HepG2 (cell line): ENCODE results near the gene SOX13. TPM values are rescaled to one million over a fixed set of nuclear protein-coding genes. Genes with fewer than 3 reads are reported as not detected.

Source experiments
- ASH2L ChIP-seq: fragments of 300-600, 200-600 bp; sonication (generic); IDR thresholded peaks from 2 replicates; pipeline ENCODE4 v1.7.0; 2017; ENCODE audit warnings: low read depth, mild to moderate bottlenecking, moderate library complexity, mixed read lengths, low read length; ENCODE audit not compliant: insufficient read length
- CBFB ChIP-seq: sonication (generic); formaldehyde crosslinking; IDR thresholded peaks from 2 replicates; pipeline ENCODE4 v1.4.0; 2020; ENCODE audit warnings: missing genetic modification reagents
- DPF2 ChIP-seq: sonication (generic); formaldehyde crosslinking; IDR thresholded peaks from 2 replicates; pipeline ENCODE4 v1.4.0; 2020; ENCODE audit warnings: mild to moderate bottlenecking, low read depth, missing genetic modification reagents, borderline replicate concordance
- ELF3 ChIP-seq: IDR thresholded peaks from 2 replicates; pipeline ENCODE4 v1.6.1; 2016; ENCODE audit warnings: missing genetic modification reagents, missing compliant biosample characterization
- ERF ChIP-seq: IDR thresholded peaks from 2 replicates; pipeline ENCODE4 v1.6.1; 2018; ENCODE audit warnings: missing biosample characterization, missing genetic modification reagents
- FOXJ3 ChIP-seq: sonication (generic); formaldehyde crosslinking; IDR thresholded peaks from 2 replicates; pipeline ENCODE4 v1.4.0; 2020; ENCODE audit warnings: missing genetic modification reagents, mild to moderate bottlenecking, borderline replicate concordance
- GABPA ChIP-seq, 2 experiments: IDR thresholded peaks; 2 replicates each; pipeline ENCODE4 v1.6.1; 2011 to 2016; ENCODE audit warnings: low read depth in 2 of 2, low read length in 1 of 2, missing biosample characterization in 1 of 2, missing genetic modification characterization in 1 of 2
- HDAC2 ChIP-seq: sonication (generic); formaldehyde crosslinking; IDR thresholded peaks from 2 replicates; pipeline ENCODE4 v1.4.0; 2020; ENCODE audit warnings: missing genetic modification reagents
- NBN ChIP-seq: fragments of 450-650 bp; conservative IDR thresholded peaks from 2 replicates; pipeline ENCODE4 v1.6.1; 2017
- NFYB ChIP-seq: sonication (generic); formaldehyde crosslinking; IDR thresholded peaks from 2 replicates; pipeline ENCODE4 v1.4.0; 2020; ENCODE audit warnings: missing genetic modification reagents
- RAD21 ChIP-seq: fragments of 450-650 bp; formaldehyde crosslinking; IDR thresholded peaks from 2 replicates; pipeline ENCODE4 v1.5.0; 2020; ENCODE audit warnings: mild to moderate bottlenecking
- RARA ChIP-seq: IDR thresholded peaks from 2 replicates; pipeline ENCODE4 v1.6.1; 2016; ENCODE audit warnings: missing genetic modification reagents, missing compliant biosample characterization
- SAP130 ChIP-seq: IDR thresholded peaks from 2 replicates; pipeline ENCODE4 v1.6.1; 2016; ENCODE audit warnings: low read depth
- SP140L ChIP-seq: sonication (generic); formaldehyde crosslinking; IDR thresholded peaks from 2 replicates; pipeline ENCODE4 v1.4.0; 2020; ENCODE audit warnings: missing genetic modification reagents, borderline replicate concordance
- TBX2 ChIP-seq: sonication (generic); formaldehyde crosslinking; IDR thresholded peaks from 2 replicates; pipeline ENCODE4 v1.5.0; 2020; ENCODE audit warnings: missing genetic modification reagents, mild to moderate bottlenecking, borderline replicate concordance
- THAP11 ChIP-seq: IDR thresholded peaks from 2 replicates; pipeline ENCODE4 v1.6.1; 2016; ENCODE audit warnings: missing biosample characterization, missing genetic modification reagents
- YY1 ChIP-seq: IDR thresholded peaks from 2 replicates; pipeline ENCODE4 v1.6.1; 2011; ENCODE audit warnings: low read length, low read depth, moderate library complexity, mild to moderate bottlenecking; ENCODE audit not compliant: insufficient read depth, insufficient replicate concordance
- ZBTB42 ChIP-seq: sonication (generic); formaldehyde crosslinking; IDR thresholded peaks from 2 replicates; pipeline ENCODE4 v1.5.0; 2020; ENCODE audit warnings: mild to moderate bottlenecking, missing genetic modification reagents
- ZFP36L2 ChIP-seq: sonication (generic); formaldehyde crosslinking; IDR thresholded peaks from 2 replicates; pipeline ENCODE4 v1.4.0; 2020; ENCODE audit warnings: missing genetic modification reagents
- ZFY ChIP-seq: sonication (generic); formaldehyde crosslinking; IDR thresholded peaks from 2 replicates; pipeline ENCODE4 v1.4.0; 2020; ENCODE audit warnings: missing genetic modification reagents
- ZNF138 ChIP-seq: sonication (generic); formaldehyde crosslinking; IDR thresholded peaks from 2 replicates; pipeline ENCODE4 v1.5.0; 2020; ENCODE audit warnings: mild to moderate bottlenecking, low read depth, missing genetic modification reagents
- ZNF143 ChIP-seq: sonication (generic); formaldehyde crosslinking; IDR thresholded peaks from 2 replicates; pipeline ENCODE4 v1.4.0; 2020; ENCODE audit warnings: missing genetic modification reagents
- ZNF335 ChIP-seq: sonication (generic); formaldehyde crosslinking; IDR thresholded peaks from 2 replicates; pipeline ENCODE4 v1.4.0; 2020; ENCODE audit warnings: missing genetic modification reagents
- ZNF629 ChIP-seq: sonication (generic); formaldehyde crosslinking; conservative IDR thresholded peaks from 2 replicates; pipeline ENCODE4 v1.5.0; 2020; ENCODE audit warnings: missing genetic modification reagents
- polyA plus RNA-seq, 8 experiments: library from polyadenylated mRNA; depleted of rRNA in 3 of 8; stranded (reverse) in 7 of 8; unstranded in 1 of 8; fragments of >200 nt; fragmentation: Illumina TruSeq in 4 of 8; extraction: Trizol in 4 of 8; gene quantifications; 2 replicates each; pipeline versions ENCODE4 v1.2.1 to v1.2.3, GENCODE V29; 2011 to 2016; ENCODE audit warnings: low read depth in 4 of 8, missing spikeins in 1 of 8, mixed read lengths in 1 of 8; ENCODE audit not compliant: insufficient read depth in 1 of 8
- total RNA-seq, 5 experiments: library from RNA; depleted of rRNA; stranded (reverse); fragments of >200 nt; fragmentation: Illumina TruSeq; extraction: Trizol; gene quantifications; 2 replicates each; pipeline ENCODE4 v1.2.3, GENCODE V29; 2016; ENCODE audit warnings: low read depth in 1 of 5
- TF ChIP-seq, protein P1 (sequence below): sonication (generic); formaldehyde crosslinking; IDR thresholded peaks from 2 replicates; pipeline ENCODE4 v1.5.1; 2020; ENCODE audit warnings: mild to moderate bottlenecking, missing genetic modification reagents, moderate library complexity
- TF ChIP-seq, protein P2 (sequence below): sonication (generic); formaldehyde crosslinking; IDR thresholded peaks from 2 replicates; pipeline ENCODE4 v1.4.0; 2020; ENCODE audit warnings: missing genetic modification reagents
- TF ChIP-seq, protein P3 (sequence below): IDR thresholded peaks from 2 replicates; pipeline ENCODE4 v1.6.1; 2018; ENCODE audit warnings: missing genetic modification reagents, mild to moderate bottlenecking, missing compliant biosample characterization

SOX13 gene
- total and polyA plus RNA-seq, 2 of the 13 experiments (the other 11 are each of a cell fraction or from before 2014, with no cell fraction given): 13.3 to 15.8 TPM

DNA sequence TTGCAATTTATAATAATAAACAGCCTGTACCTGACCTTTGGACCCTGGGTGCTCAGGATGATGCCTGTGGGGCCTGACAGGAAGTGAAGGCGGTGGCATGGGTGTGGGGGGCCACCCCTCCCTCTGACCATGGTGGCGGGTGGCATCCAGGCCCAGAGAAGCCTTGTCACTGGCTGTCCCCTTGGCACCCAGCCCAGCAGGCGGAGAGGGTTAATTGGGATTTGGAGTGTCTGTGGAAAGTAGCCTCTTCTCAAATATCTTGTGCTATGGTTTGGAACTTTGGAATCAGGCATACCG lies 20.5 kb downstream of the SOX13 start (continued):
- TF ChIP-seq ZNF143 (CRISPR knock-in tag) (no peak), RAD21 (0 out of 2 replicates have a peak, but pooled peaks have one; percentile 32), HDAC2 (peak; percentile 65), FOXJ3 (CRISPR knock-in tag) (peak; percentile 53; the same call in 1 of the 2 replicates), ZFP36L2 (CRISPR knock-in tag) (no peak), ASH2L (peak; percentile 51), TBX2 (CRISPR knock-in tag) (peak; percentile 65; the same call in 1 of the 2 replicates), ZNF629 (CRISPR knock-in tag) (0 out of 2 replicates have a peak, but pooled peaks have one; percentile 30), ZNF335 (CRISPR knock-in tag) (peak; percentile 77), THAP11 (CRISPR knock-in tag) (peak; percentile 42; the same call in 1 of the 2 replicates), ELF3 (CRISPR knock-in tag) (0 out of 2 replicates have a peak, but pooled peaks have one; percentile 25), NBN (no peak), ZNF138 (no peak), GABPA (IDR thresholded peaks at IDR 0.05; ENCODE audit: low read depth, low read length) (no peak; the same call in 1 of the 2 replicates), GABPA (CRISPR knock-in tag; IDR thresholded peaks at IDR 0.05; ENCODE audit: low read depth) (peak; percentile 83), ZFY (peak; percentile 52; the same call in 1 of the 2 replicates), ZBTB42 (no peak), DPF2 (CRISPR knock-in tag) (peak; percentile 42; the same call in 1 of the 2 replicates), NFYB (CRISPR knock-in tag) (0 out of 2 replicates have a peak, but pooled peaks have one; percentile 10), CBFB (no peak), SP140L (CRISPR knock-in tag) (no peak), SAP130 (peak; percentile 76), RARA (CRISPR knock-in tag) (peak; percentile 37), YY1 (no peak), ERF (CRISPR knock-in tag) (0 out of 2 replicates have a peak, but pooled peaks have one; percentile 44)
- TF ChIP-seq, protein P1, sequence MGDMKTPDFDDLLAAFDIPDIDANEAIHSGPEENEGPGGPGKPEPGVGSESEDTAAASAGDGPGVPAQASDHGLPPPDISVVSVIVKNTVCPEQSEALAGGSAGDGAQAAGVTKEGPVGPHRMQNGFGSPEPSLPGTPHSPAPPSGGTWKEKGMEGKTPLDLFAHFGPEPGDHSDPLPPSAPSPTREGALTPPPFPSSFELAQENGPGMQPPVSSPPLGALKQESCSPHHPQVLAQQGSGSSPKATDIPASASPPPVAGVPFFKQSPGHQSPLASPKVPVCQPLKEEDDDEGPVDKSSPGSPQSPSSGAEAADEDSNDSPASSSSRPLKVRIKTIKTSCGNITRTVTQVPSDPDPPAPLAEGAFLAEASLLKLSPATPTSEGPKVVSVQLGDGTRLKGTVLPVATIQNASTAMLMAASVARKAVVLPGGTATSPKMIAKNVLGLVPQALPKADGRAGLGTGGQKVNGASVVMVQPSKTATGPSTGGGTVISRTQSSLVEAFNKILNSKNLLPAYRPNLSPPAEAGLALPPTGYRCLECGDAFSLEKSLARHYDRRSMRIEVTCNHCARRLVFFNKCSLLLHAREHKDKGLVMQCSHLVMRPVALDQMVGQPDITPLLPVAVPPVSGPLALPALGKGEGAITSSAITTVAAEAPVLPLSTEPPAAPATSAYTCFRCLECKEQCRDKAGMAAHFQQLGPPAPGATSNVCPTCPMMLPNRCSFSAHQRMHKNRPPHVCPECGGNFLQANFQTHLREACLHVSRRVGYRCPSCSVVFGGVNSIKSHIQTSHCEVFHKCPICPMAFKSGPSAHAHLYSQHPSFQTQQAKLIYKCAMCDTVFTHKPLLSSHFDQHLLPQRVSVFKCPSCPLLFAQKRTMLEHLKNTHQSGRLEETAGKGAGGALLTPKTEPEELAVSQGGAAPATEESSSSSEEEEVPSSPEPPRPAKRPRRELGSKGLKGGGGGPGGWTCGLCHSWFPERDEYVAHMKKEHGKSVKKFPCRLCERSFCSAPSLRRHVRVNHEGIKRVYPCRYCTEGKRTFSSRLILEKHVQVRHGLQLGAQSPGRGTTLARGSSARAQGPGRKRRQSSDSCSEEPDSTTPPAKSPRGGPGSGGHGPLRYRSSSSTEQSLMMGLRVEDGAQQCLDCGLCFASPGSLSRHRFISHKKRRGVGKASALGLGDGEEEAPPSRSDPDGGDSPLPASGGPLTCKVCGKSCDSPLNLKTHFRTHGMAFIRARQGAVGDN (CRISPR knock-in tag): peak; percentile 88
- TF ChIP-seq, protein P2, sequence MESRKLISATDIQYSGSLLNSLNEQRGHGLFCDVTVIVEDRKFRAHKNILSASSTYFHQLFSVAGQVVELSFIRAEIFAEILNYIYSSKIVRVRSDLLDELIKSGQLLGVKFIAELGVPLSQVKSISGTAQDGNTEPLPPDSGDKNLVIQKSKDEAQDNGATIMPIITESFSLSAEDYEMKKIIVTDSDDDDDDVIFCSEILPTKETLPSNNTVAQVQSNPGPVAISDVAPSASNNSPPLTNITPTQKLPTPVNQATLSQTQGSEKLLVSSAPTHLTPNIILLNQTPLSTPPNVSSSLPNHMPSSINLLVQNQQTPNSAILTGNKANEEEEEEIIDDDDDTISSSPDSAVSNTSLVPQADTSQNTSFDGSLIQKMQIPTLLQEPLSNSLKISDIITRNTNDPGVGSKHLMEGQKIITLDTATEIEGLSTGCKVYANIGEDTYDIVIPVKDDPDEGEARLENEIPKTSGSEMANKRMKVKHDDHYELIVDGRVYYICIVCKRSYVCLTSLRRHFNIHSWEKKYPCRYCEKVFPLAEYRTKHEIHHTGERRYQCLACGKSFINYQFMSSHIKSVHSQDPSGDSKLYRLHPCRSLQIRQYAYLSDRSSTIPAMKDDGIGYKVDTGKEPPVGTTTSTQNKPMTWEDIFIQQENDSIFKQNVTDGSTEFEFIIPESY (CRISPR knock-in tag): peak; percentile 87
- TF ChIP-seq, protein P3, sequence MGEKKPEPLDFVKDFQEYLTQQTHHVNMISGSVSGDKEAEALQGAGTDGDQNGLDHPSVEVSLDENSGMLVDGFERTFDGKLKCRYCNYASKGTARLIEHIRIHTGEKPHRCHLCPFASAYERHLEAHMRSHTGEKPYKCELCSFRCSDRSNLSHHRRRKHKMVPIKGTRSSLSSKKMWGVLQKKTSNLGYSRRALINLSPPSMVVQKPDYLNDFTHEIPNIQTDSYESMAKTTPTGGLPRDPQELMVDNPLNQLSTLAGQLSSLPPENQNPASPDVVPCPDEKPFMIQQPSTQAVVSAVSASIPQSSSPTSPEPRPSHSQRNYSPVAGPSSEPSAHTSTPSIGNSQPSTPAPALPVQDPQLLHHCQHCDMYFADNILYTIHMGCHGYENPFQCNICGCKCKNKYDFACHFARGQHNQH (CRISPR knock-in tag): peak; percentile 57
